Fibroblast of lung (primary cell): ENCODE results near the gene MTHFSD. TPM values are rescaled to one million over a fixed set of nuclear protein-coding genes. Genes with fewer than 3 reads are reported as not detected.

Experiments used
- DNase-seq, 2 donors: peaks; one replicate each; pipeline versions ENCODE4 v3.0.0 to v3.0.0-alpha.2; 2010; ENCODE audit warnings: low read depth in 2 of 2
- H2AFZ ChIP-seq: 2 replicates; pipeline ENCODE4 v1.5.1; 2012; ENCODE audit warnings: low read length, control low read depth, inconsistent platforms
- H3K27ac ChIP-seq: 2 replicates; pipeline ENCODE4 v1.5.1; 2011; ENCODE audit warnings: low read length, control low read depth; ENCODE audit not compliant: insufficient read depth
- H3K27me3 ChIP-seq: 2 replicates; pipeline ENCODE4 v1.5.1; 2011; ENCODE audit warnings: mild to moderate bottlenecking, low read length; ENCODE audit not compliant: control insufficient read depth, insufficient read depth
- H3K36me3 ChIP-seq: 2 replicates; pipeline ENCODE4 v1.5.1; 2011; ENCODE audit warnings: low read length; ENCODE audit not compliant: control insufficient read depth, insufficient read depth
- H3K4me1 ChIP-seq: 2 replicates; pipeline ENCODE4 v1.5.1; 2011; ENCODE audit warnings: low read length; ENCODE audit not compliant: control insufficient read depth, insufficient read depth; ENCODE audit errors: extremely low read depth
- H3K4me2 ChIP-seq: 2 replicates; pipeline ENCODE4 v1.5.1; 2011; ENCODE audit warnings: low read length, control low read depth; ENCODE audit not compliant: insufficient read depth; ENCODE audit errors: extremely low read depth
- H3K4me3 ChIP-seq, 4 experiments: fragments of 200-600 bp in 1 of 4; sonication (generic) in 1 of 4; replicated peaks in 1 of 4; 2 replicates each; pipeline ENCODE4 v1.5.1; 2011 to 2016; ENCODE audit warnings: low read length in 4 of 4, low read depth in 3 of 4, mild to moderate bottlenecking in 3 of 4, control low read depth in 2 of 4, inconsistent platforms in 1 of 4, mixed read lengths in 1 of 4; ENCODE audit not compliant: insufficient read depth in 1 of 4; ENCODE audit errors: control extremely low read depth in 1 of 4
- H3K79me2 ChIP-seq: 2 replicates; pipeline ENCODE4 v1.5.1; 2012; ENCODE audit warnings: mild to moderate bottlenecking, low read length, inconsistent platforms; ENCODE audit not compliant: control insufficient read depth, insufficient read depth
- H3K9ac ChIP-seq: 2 replicates; pipeline ENCODE4 v1.5.1; 2011; ENCODE audit warnings: mild to moderate bottlenecking, low read length, control low read depth; ENCODE audit not compliant: insufficient read depth
- H3K9me3 ChIP-seq: 2 replicates; pipeline ENCODE4 v1.5.1; 2012; ENCODE audit warnings: low read depth, low read length; ENCODE audit not compliant: control insufficient read depth, insufficient read depth
- H4K20me1 ChIP-seq: 2 replicates; pipeline ENCODE4 v1.5.1; 2011; ENCODE audit warnings: low read length; ENCODE audit not compliant: control insufficient read depth, insufficient read depth; ENCODE audit errors: extremely low read depth
- CTCF ChIP-seq, 2 donors: IDR thresholded peaks in 1 of 2; conservative IDR thresholded peaks in 1 of 2; 1 replicate in 1 of 2; 2 replicates in 1 of 2; pipeline ENCODE4 v1.5.1; 2011 to 2012; ENCODE audit warnings: low read length in 2 of 2, control low read depth in 1 of 2, inconsistent platforms in 1 of 2, low read depth in 1 of 2, mild to moderate bottlenecking in 1 of 2
- EZH2 ChIP-seq: IDR thresholded peaks from 2 replicates; pipeline ENCODE4 v1.5.1; 2012; ENCODE audit warnings: low read length, control low read depth, mild to moderate bottlenecking; ENCODE audit errors: missing control alignments
- polyA plus RNA-seq, 2 donors: library from polyadenylated mRNA; depleted of rRNA in 1 of 2; stranded (reverse) in 1 of 2; unstranded in 1 of 2; fragments of >200 nt; gene quantifications; 2 replicates each; pipeline ENCODE4 v1.2.1, GENCODE V29; 2011 to 2012; ENCODE audit warnings: missing spikeins in 1 of 2
- total RNA-seq: library from RNA; depleted of rRNA; stranded (reverse); fragments of >200 nt; gene quantifications from 2 replicates; pipeline ENCODE4 v1.2.1, GENCODE V29; 2014

Gene MTHFSD
- total and polyA plus RNA-seq, 2 donors (not counting 1 experiment from before 2014, with no cell fraction given), result 13.1 to 19.3 TPM

GRCh38 chr16:86558355-86559193, 3.5 kb upstream of the MTHFSD start:
- H2AFZ ChIP-seq, result no peak overlapping the region
- H4K20me1 ChIP-seq, result no peaks in the 10 kb centered on the region
- no peak overlapping the region for H3K27ac ChIP-seq
- H3K79me2 ChIP-seq, result peaks cover 11% of the 10 kb centered on the region
- H3K4me1 ChIP-seq, result no peaks in the 10 kb centered on the region
- no peak overlapping the region for H3K4me3 ChIP-seq
- TF ChIP-seq EZH2 (no peak), CTCF (conservative IDR thresholded peaks at IDR 0.05 in 1 of 2, IDR thresholded peaks at IDR 0.05 in 1 of 2; ENCODE audit: low read depth in 1 of 2, low read length in 2 of 2) (no peak)
- H3K9me3 ChIP-seq, result no peaks in the 10 kb centered on the region
- DNase-seq, result peak in 1 of 2 donors; percentile 49
- no peaks in the 10 kb centered on the region for H3K27me3 ChIP-seq
- no peaks in the 10 kb centered on the region for H3K36me3 ChIP-seq
- no peak overlapping the region for H3K9ac ChIP-seq
- no peak overlapping the region for H3K4me2 ChIP-seq

- H3K27ac ChIP-seq, result no peak overlapping the region
- no peak for DNase-seq
- H3K4me2 ChIP-seq, result no peak overlapping the region
- no peak overlapping the region for H3K4me3 ChIP-seq
- H3K4me1 ChIP-seq, result no peaks in the 10 kb centered on the region
- no peak overlapping the region for H2AFZ ChIP-seq
- H3K9me3 ChIP-seq, result no peaks in the 10 kb centered on the region
- no peaks in the 10 kb centered on the region for H3K27me3 ChIP-seq
- no peaks in the 10 kb centered on the region for H3K36me3 ChIP-seq
- no peak overlapping the region for H3K9ac ChIP-seq
- TF ChIP-seq CTCF (conservative IDR thresholded peaks at IDR 0.05 in 1 of 2, IDR thresholded peaks at IDR 0.05 in 1 of 2; ENCODE audit: low read depth in 1 of 2, low read length in 2 of 2) (no peak), EZH2 (no peak)
- peaks cover 14% of the 10 kb centered on the region for H3K79me2 ChIP-seq
- H4K20me1 ChIP-seq, result no peaks in the 10 kb centered on the region
Observed at GRCh38 chr16:86557587-86557986, 2.6 kb upstream of the MTHFSD start.

GRCh38 chr16:86556576-86556975, 1.5 kb upstream of the MTHFSD start:
- H3K9ac ChIP-seq, result no peak overlapping the region
- no peaks in the 10 kb centered on the region for H3K36me3 ChIP-seq
- peaks cover 14% of the 10 kb centered on the region for H3K79me2 ChIP-seq
- TF ChIP-seq CTCF (conservative IDR thresholded peaks at IDR 0.05 in 1 of 2, IDR thresholded peaks at IDR 0.05 in 1 of 2; ENCODE audit: low read depth in 1 of 2, low read length in 2 of 2) (no peak), EZH2 (no peak)
- H2AFZ ChIP-seq, result no peak overlapping the region
- no peak overlapping the region for H3K27ac ChIP-seq
- H3K9me3 ChIP-seq, result no peaks in the 10 kb centered on the region
- no peaks in the 10 kb centered on the region for H3K27me3 ChIP-seq
- H3K4me2 ChIP-seq, result no peak overlapping the region
- H4K20me1 ChIP-seq, result no peaks in the 10 kb centered on the region
- no peak overlapping the region for H3K4me3 ChIP-seq
- H3K4me1 ChIP-seq, result no peaks in the 10 kb centered on the region
- no peak for DNase-seq
